ENCODE measurements around the gene EME2. TPM values are rescaled to one million over a fixed set of nuclear protein-coding genes. Genes with fewer than 3 reads are reported as not detected.

Gene EME2
- total RNA-seq, 4 donors from 2014 or later = 2.3 to 13.8 (median 5.2) TPM

GRCh38 chr16:1740781-1741490, 31.7 kb upstream of the EME2 start:
- no peak for TF ChIP-seq CTCF (IDR thresholded peaks at IDR 0.05; ENCODE audit: low read depth)

- no peak for TF ChIP-seq CTCF (IDR thresholded peaks at IDR 0.05; ENCODE audit: low read depth)
Measured at GRCh38 chr16:1741553-1742165, 31.0 kb upstream of the EME2 start.

GRCh38 chr16:1743376-1744337, 29.0 kb upstream of the EME2 start:
- TF ChIP-seq CTCF (IDR thresholded peaks at IDR 0.05; ENCODE audit: low read depth) = no peak

- no peak for TF ChIP-seq CTCF (IDR thresholded peaks at IDR 0.05; ENCODE audit: low read depth)
Measured at GRCh38 chr16:1744338-1744840, 28.2 kb upstream of the EME2 start.

- TF ChIP-seq CTCF (IDR thresholded peaks at IDR 0.05; ENCODE audit: low read depth) = no peak
Measured at GRCh38 chr16:1745181-1745899, 27.3 kb upstream of the EME2 start.

GRCh38 chr16:1745900-1746692, 26.5 kb upstream of the EME2 start:
- no peak for TF ChIP-seq CTCF (IDR thresholded peaks at IDR 0.05; ENCODE audit: low read depth)
